ENCODE results near the gene HLF.

HLF gene

DNA sequence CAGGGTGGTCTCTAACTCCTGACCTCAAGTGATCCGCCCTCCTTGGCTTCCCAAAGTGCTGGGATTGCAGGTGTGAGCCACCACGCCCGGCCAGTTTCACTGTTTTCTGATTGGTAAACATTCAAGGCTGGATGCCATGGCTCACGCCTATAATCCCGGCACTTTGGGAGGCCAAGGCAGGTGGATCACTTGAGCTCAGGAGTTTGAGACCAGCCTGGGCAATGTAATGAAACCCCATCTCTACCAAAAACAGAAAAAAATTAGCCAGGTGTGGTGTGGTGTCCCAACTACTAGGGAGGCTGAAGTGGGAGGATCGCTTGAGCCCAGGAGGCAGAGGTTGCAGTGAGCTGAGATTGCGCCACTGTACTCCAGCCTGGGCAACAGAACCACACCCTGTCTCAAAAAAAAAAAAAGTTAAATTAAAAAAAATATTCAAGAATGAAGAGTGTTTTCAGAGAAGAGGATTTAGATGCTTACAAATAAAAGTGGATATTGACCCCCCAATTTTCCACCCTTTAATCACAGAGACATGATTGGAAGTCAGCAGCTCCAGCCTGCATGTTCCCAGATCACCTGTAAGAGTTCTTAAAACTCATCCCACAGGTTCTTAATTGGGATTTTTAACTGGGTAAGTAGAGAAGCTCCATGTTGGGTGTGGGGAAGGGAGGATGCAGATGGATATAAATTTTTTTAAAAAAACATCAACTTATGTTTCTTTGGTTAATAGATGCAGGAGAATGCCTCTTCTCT lies 23.8 kb downstream of the HLF start:
- no peak for FAIRE-seq

DNA sequence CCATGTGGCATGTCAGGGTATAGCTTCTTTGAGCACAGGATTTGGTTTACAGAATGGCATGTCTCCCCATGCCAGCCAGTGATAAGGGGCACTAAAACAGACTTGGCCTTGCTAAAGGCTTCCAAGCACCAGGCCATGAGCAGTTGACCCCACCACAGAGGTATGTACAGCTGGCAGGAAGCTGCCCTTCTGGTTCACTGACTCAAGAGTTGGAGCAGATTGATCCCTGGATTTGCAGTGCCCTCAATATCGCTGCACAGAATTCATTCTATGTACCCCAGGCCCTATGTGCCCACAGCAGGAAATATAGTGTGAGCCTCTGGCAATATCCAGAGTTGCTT lies 24.3 kb downstream of the HLF start:
- no peak for FAIRE-seq
- DNase-seq (ENCODE audit: insufficient read length, low spot score), result no peak

More for the DNA sequence above, 23.8 kb downstream of the HLF start:
- no peak for DNase-seq (ENCODE audit: insufficient read length, low spot score)

DNA sequence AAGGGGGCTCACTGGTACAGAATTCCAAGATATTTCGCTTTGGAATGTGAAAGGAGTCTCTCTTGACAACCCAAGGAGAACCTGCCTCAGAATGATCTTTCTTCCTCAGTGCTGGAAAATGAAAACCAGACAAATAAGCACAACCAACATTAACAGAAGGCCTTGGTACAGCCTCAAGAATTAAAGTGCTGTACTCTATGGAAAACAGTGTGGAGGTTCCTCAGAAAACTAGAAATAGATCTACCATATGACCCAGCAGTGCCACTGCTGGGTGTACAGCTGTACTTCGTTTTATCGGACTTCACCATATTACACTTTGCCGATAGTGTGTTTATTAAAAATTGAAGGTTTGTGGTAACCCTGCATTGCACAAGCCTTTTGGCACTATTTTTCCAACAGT lies 25.2 kb downstream of the HLF start:
- no peak for DNase-seq (ENCODE audit: insufficient read length, low spot score)

DNA sequence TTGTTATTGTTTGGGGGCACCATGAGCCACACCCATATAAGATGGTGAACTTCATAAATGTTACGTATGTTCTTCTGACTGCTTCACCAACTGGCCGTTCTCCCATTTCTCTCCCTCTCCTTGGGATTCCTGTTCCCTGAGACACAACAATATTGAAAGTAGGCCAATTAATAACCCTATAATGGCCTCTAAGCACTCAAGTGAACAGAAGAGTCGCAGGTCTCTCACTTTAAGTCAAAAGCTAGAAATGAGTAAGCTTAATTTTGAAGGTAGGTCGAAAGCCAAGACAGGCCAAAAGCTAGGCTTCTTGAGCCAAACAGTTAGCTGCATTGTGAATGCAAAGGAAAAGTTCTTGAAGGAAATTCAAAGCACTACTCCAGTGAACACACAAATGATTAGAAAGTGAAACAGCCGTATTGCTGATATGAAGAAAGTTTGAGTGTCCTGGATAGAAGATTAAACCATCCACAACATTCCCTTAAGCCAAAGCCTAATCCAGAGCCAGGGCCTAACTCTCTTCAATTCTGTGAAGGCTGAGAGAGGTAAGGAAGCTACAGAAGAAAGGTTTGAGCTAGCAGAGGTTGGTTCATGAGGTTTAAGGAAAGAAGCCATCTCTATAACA lies 25.8 kb downstream of the HLF start:
- no peak for DNase-seq (ENCODE audit: insufficient read length, low spot score)
- no peak for FAIRE-seq

More for the DNA sequence above, 25.2 kb downstream of the HLF start:
- no peak for FAIRE-seq

GRCh38 chr17:55291114-55291507 lies 26.4 kb downstream of the HLF start:
- DNase-seq (ENCODE audit: insufficient read length, low spot score), result no peak
- no peak for FAIRE-seq

DNA sequence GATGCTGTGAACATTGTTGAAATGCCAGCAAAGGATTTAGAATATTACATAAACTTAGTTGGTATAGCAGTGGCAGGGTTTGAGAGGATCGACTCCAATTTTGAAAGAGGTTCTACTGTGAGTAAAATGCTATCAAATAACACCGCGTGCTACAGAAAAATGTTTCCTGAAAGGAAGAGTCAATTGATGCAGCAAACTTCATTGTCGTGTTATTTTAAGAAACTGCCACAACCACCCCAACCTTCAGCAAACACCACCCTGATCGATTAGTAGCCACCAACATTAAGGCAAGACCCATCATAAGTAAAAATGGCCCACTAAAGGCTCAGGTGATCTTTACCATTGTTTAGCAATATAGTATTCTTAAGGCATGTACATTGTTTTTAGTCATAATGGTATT lies 27.3 kb downstream of the HLF start:
- no peak for DNase-seq (ENCODE audit: insufficient read length, low spot score)
- no peak for FAIRE-seq

GRCh38 chr17:55294042-55294751 lies 29.4 kb downstream of the HLF start:
- DNase-seq (ENCODE audit: insufficient read length, low spot score) (no peak), FAIRE-seq (peak; percentile 14)

DNA sequence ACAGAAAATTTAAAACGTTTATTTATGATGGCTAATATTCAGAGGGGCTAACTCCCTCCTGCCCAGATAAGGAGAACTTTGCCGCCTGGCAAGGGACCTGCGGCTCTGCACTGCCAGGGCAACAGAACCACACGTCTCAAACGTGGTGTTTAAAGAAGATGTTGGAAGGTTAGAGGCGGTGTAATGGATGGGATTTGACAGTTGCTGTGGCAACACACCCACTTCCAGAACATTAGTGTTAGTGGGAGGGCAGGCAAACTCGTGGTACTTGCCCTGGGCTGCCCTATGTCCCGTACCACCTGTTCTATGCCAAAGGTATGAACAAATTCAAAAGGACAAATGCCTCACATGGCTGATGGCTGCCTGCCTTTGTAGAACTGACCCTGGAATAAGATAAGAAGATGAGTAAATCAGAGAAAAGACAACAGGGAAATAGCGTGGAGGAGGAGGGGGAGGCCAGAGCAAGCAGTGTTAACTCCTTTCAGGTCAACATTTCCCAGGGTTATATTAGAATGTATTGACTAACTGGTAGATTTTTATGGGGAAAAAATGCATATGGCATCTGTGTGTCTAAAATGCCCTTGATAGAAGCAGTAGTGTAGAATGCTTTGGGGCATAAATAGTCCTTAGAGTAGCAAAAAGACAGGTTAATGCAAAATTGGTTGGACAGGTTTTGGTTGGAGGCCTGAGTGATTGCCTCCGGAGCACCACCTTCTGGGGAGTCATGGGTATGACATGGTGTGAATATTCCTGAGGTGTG lies 30.8 kb downstream of the HLF start:
- DNase-seq (ENCODE audit: insufficient read length, low spot score), result peak; percentile 54
- peak; percentile 89 for FAIRE-seq

DNA sequence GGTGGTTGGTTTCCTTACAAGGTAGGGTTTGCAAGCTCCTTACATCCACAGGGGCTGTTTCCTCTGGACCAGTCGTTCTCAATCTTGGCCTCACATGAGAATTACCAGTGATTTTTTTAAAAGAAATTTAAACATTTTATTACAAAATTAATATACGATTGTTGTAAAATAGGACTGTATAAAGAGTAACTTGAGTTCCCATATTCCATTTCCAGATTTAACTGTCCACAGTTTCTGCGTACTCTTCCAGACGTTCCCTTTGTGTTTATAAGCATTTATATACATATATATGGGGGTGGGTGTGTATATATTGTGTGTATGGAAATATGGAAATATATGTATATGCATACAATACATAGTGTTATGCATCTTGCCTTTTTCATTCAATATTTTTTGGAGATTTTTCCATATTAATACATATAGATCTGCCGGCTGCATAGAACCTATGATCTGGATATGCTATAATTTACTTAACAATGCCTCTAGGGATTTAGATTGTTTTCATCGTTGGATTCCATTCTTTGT lies 31.5 kb downstream of the HLF start:
- no peak for DNase-seq (ENCODE audit: insufficient read length, low spot score)
- no peak for FAIRE-seq

- FAIRE-seq (no peak), DNase-seq (ENCODE audit: insufficient read length, low spot score) (no peak)
Measured at GRCh38 chr17:55296699-55297098, 31.9 kb downstream of the HLF start.

DNA sequence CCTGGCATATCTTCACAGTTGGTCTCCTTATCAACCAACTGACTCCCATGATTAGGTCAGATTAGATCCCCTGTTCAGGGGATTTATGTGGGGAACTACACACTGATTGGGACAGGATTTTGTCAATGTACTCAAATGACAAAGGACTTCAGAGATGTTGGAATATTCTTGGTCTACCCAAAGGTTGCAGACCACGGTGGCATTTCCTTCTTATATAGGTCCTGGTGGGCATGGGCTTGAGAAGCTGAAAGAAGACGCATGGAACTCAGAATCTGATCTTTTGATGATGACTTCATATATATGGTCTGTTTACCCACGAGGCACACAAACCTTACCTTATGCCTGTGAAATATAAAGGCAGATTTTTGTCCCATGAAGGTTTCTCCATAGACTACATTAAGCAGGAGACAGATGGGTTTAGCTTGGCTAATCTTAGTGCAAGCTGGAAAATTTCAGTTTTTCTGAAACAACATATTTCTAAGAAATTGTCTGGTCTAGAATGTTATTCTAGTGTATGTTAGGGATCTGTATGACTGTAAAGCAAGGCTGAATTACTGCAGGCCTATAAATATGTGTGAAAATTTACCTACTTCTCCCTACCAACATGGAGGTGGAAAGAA lies 33.5 kb downstream of the HLF start:
- DNase-seq (ENCODE audit: insufficient read length, low spot score) (no peak), FAIRE-seq (no peak)

GRCh38 chr17:55299162-55299838 lies 34.5 kb downstream of the HLF start:
- no peak for FAIRE-seq

DNA sequence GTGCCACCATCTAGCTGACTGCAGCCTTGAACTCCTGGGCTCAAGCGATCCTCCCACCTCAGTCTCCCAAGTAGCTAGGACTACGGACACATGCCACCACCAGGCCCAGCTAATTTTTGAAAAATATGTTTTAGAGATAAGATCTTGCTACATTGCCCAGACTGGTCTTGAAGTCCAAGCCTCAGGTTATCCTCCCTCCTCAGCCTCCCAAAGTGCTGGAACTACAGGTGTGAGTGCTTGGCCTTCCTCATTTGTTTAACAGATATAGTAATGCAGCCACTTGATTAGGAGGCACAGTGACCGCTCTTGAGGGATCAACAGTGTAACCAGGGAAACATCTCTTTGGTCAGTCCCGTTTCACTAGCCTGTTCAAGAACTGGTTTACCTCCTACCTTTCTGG lies 35.1 kb downstream of the HLF start:
- FAIRE-seq, result no peak
- no peak for DNase-seq (ENCODE audit: insufficient read length, low spot score)

More at GRCh38 chr17:55299162-55299838, 34.5 kb downstream of the HLF start:
- no peak for DNase-seq (ENCODE audit: insufficient read length, low spot score)

GRCh38 chr17:55300479-55301290 lies 35.9 kb downstream of the HLF start:
- no peak for FAIRE-seq
- DNase-seq (ENCODE audit: insufficient read length, low spot score), result no peak

DNA sequence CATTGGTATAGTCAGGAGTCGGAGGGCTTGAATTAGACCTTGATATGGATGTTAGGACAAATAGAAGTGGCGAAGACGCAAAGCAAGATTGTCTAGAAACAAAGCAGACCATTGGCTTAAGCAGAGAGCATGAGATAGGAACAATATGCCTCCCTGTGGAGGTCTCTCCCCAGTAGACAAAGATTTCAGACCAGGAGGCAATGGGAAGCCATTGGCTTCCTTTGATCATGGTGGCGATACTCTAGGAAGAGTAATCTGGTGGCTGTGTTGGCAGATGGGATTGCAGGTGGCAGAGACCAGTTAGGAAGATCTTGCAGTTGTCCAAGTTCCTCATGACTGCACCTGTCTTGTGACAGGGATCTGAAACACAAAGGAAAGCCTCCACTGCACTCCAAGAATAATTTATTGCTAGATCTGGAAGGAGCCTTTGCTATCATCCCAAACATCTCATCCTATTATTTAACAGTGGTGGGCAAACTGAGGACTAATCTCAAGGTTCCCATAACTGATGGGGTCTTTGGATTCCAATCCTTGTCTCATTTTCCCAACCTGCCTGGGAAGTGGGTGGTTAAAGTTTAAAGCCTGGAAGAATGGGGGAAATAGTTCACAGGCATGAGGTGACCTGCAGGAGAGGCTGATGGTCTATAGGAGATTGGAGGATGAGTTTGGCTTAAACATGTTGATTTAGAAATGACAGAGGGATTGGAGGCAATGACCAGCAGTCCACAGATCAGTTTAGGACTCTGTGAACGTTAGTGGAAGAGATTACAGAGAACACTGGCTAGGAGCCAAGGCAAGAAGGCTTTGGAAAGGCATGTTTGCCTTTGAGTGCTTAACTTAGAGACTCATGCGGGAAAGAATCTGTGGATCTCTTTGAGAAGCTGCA lies 37.0 kb downstream of the HLF start:
- DNase-seq (ENCODE audit: insufficient read length, low spot score), result no peak
- FAIRE-seq, result no peak

DNA sequence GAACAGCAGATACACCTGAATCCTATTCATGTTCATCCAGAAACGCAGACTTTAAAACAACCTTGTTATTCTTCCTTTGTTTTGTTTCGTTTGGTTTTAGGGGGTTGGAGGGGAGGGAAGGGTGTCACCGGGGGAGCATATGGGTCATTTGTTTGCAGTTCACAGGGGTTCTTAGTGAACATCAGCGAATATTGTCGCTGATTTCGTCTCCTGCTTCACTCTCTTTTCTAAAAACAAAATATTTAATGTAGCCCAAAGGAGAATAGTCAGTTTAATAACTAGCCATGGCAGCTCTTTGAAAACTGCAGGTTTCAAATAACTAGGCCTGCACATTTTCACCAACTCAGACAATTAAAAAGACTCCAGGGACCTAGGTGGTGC lies 37.6 kb downstream of the HLF start:
- DNase-seq (ENCODE audit: insufficient read length, low spot score) (no peak), FAIRE-seq (no peak)

DNA sequence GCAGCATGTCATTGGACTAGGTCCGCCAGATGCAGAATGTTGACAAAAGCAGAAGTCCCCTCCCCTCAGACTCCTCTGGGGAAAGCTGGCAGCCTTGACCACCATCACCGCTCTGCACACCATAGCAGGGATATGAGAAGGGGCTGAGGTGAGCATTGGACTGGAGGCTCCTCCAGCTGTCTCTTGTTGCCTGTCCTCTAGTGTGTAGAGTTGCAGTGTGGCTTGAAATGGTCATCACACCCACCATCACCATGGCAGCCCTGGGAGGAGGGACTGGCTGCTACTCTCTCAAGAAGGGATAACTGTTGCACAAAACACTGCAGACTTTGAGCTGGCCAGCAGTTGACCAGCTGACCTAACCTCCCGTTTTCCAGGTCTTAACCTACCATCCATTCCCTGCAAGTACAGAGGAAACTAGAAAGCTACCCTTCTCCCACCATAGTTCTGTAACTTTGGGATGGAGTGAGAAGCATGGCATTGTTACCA lies 38.3 kb downstream of the HLF start:
- DNase-seq (ENCODE audit: insufficient read length, low spot score) (no peak), FAIRE-seq (no peak)

GRCh38 chr17:55303701-55304145 lies 39.0 kb downstream of the HLF start:
- FAIRE-seq, result no peak
- DNase-seq (ENCODE audit: insufficient read length, low spot score), result no peak
